ENCODE results near the gene SYNCRIP.

SYNCRIP gene

DNA sequence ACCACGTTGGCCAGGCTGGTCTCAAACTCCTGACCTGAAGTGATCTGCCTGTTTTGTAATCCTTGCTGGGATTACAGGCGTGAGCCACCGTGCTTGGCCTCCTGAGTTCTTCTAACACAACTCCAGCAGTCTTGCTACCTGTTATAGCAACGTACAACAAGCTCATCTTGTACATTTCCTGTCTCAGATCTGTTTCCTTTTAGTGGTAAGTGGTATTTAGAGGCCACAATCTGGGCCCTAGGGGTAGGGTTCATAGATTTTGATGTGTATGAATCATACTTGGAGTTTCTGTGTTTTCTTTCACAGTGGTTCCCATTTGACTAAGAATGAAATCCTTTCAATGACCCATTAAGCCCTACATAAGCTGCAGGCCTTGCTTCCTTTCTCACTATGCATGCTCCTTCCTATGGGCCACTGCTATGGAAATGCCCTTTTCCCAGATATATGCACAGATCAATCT lies 27.1 kb upstream of the SYNCRIP start:
- Histone ChIP-seq H3K27me3 (ENCODE audit: insufficient read depth, low read length, poor library complexity, severe bottlenecking) (no peaks in the 10 kb centered on the region), H4K20me1 (ENCODE audit: insufficient read depth, low read length, poor library complexity, severe bottlenecking) (peaks cover 51% of the 10 kb centered on the region), H3F3A (ENCODE audit: low read depth) (peaks cover 7% of the 10 kb centered on the region; the same call in 1 of the 2 replicates), H2AFZ (ENCODE audit: low read length) (no peak overlapping the region), H3K4me3 (ENCODE audit: low read length, poor library complexity, severe bottlenecking) (no peak overlapping the region), H3K9ac (ENCODE audit: low read depth, low read length, poor library complexity, severe bottlenecking) (no peak overlapping the region), H3K9me2 (replicated peaks; ENCODE audit: low read depth, low read length) (no peaks in the 10 kb centered on the region), H3K9me3 (ENCODE audit: insufficient read depth, low read depth, low read length) (no peaks in the 10 kb centered on the region), H3K79me2 (ENCODE audit: insufficient read depth, low read length) (peaks cover 30% of the 10 kb centered on the region), H3K4me2 (ENCODE audit: low read depth, low read length, poor library complexity, severe bottlenecking) (peak overlapping the region; percentile 23), H3K4me1 (ENCODE audit: insufficient read depth, low read length, poor library complexity, severe bottlenecking) (peaks cover 23% of the 10 kb centered on the region), H3K36me3 (ENCODE audit: insufficient read depth, low read length) (no peaks in the 10 kb centered on the region)
- no peak for TF ChIP-seq EZH2phosphoT487 (IDR thresholded peaks at IDR 0.05; ENCODE audit: borderline replicate concordance)
- TF ChIP-seq, protein P1, sequence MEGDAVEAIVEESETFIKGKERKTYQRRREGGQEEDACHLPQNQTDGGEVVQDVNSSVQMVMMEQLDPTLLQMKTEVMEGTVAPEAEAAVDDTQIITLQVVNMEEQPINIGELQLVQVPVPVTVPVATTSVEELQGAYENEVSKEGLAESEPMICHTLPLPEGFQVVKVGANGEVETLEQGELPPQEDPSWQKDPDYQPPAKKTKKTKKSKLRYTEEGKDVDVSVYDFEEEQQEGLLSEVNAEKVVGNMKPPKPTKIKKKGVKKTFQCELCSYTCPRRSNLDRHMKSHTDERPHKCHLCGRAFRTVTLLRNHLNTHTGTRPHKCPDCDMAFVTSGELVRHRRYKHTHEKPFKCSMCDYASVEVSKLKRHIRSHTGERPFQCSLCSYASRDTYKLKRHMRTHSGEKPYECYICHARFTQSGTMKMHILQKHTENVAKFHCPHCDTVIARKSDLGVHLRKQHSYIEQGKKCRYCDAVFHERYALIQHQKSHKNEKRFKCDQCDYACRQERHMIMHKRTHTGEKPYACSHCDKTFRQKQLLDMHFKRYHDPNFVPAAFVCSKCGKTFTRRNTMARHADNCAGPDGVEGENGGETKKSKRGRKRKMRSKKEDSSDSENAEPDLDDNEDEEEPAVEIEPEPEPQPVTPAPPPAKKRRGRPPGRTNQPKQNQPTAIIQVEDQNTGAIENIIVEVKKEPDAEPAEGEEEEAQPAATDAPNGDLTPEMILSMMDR (conservative IDR thresholded peaks at IDR 0.05; ENCODE audit: low read length) = no peak

DNA sequence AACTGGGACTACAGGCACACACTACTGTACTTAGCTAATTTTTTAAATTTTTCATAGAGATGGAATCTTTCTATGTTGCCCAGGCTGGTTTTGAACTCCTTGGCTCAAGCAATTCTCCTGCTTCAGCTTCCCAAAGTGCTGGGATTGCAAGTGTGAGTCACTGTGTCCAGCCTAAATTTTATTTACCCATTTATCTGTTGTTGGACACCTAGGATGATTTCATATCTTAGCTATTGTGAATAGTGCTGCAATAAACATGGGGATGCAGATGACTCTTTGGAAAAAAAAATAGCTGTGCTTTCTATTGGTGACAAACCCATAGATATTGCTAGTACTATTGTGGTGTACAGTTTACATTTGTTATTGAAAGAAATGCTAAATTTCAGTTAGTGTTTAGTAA lies 19.6 kb upstream of the SYNCRIP start:
- H3K4me3 ChIP-seq (ENCODE audit: low read length, poor library complexity, severe bottlenecking) = no peak overlapping the region
- H3F3A ChIP-seq (ENCODE audit: low read depth) = no peaks in the 10 kb centered on the region
- no peaks in the 10 kb centered on the region for H3K9me2 ChIP-seq (replicated peaks; ENCODE audit: low read depth, low read length)
- H3K79me2 ChIP-seq (ENCODE audit: insufficient read depth, low read length) = no peaks in the 10 kb centered on the region
- no peaks in the 10 kb centered on the region for H3K36me3 ChIP-seq (ENCODE audit: insufficient read depth, low read length)
- no peak for TF ChIP-seq EZH2phosphoT487 (IDR thresholded peaks at IDR 0.05; ENCODE audit: borderline replicate concordance)
- TF ChIP-seq, protein P1 (conservative IDR thresholded peaks at IDR 0.05; ENCODE audit: low read length) = no peak
- no peaks in the 10 kb centered on the region for H3K4me1 ChIP-seq (ENCODE audit: insufficient read depth, low read length, poor library complexity, severe bottlenecking)
- no peak overlapping the region for H3K4me2 ChIP-seq (ENCODE audit: low read depth, low read length, poor library complexity, severe bottlenecking)
- no peaks in the 10 kb centered on the region for H3K9me3 ChIP-seq (ENCODE audit: insufficient read depth, low read depth, low read length)
- H2AFZ ChIP-seq (ENCODE audit: low read length) = no peak overlapping the region
- no peak overlapping the region for H3K9ac ChIP-seq (ENCODE audit: low read depth, low read length, poor library complexity, severe bottlenecking)
- H4K20me1 ChIP-seq (ENCODE audit: insufficient read depth, low read length, poor library complexity, severe bottlenecking) = no peaks in the 10 kb centered on the region
- H3K27me3 ChIP-seq (ENCODE audit: insufficient read depth, low read length, poor library complexity, severe bottlenecking) = no peaks in the 10 kb centered on the region

DNA sequence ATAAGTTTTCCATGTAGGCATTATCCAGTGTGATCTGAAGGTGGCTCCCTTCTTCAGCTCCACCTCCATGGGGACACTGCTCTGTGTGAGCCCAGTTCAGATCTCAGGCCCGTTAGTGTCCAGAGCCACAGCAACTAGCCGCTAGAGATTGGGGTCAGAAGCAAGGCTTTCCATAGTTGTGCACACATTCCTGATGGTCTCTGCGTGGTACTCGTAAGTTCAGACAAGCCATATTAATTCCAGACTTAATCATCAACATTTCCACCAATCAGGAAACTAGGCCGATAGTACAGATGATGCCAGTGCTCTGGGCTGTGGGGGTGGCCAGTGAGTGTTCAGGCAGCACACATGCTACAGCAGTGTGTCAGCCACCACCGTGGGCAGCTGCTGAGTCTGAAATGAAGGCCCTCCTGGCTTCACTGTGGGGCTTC lies 17.5 kb upstream of the SYNCRIP start:
- Histone ChIP-seq H3K36me3 (ENCODE audit: insufficient read depth, low read length) (no peaks in the 10 kb centered on the region), H3K79me2 (ENCODE audit: insufficient read depth, low read length) (no peaks in the 10 kb centered on the region), H3K4me2 (ENCODE audit: low read depth, low read length, poor library complexity, severe bottlenecking) (no peak overlapping the region), H3K4me1 (ENCODE audit: insufficient read depth, low read length, poor library complexity, severe bottlenecking) (no peaks in the 10 kb centered on the region), H3K9ac (ENCODE audit: low read depth, low read length, poor library complexity, severe bottlenecking) (no peak overlapping the region), H4K20me1 (ENCODE audit: insufficient read depth, low read length, poor library complexity, severe bottlenecking) (no peaks in the 10 kb centered on the region), H3K9me3 (ENCODE audit: insufficient read depth, low read depth, low read length) (no peaks in the 10 kb centered on the region), H3K27me3 (ENCODE audit: insufficient read depth, low read length, poor library complexity, severe bottlenecking) (no peaks in the 10 kb centered on the region), H3F3A (ENCODE audit: low read depth) (no peaks in the 10 kb centered on the region), H3K4me3 (ENCODE audit: low read length, poor library complexity, severe bottlenecking) (no peak overlapping the region), H3K9me2 (replicated peaks; ENCODE audit: low read depth, low read length) (no peaks in the 10 kb centered on the region), H2AFZ (ENCODE audit: low read length) (no peak overlapping the region)
- TF ChIP-seq, protein P1 (conservative IDR thresholded peaks at IDR 0.05; ENCODE audit: low read length) = no peak
- TF ChIP-seq EZH2phosphoT487 (IDR thresholded peaks at IDR 0.05; ENCODE audit: borderline replicate concordance) = no peak
